T-helper 1 cell (primary cell): Measurements from ENCODE around the gene MRGPRF.

ENCODE experiments used
- DNase-seq, 5 donors: peaks; one replicate each; pipeline ENCODE4 v3.0.0-alpha.2; 2012 to 2020

MRGPRF gene

DNA sequence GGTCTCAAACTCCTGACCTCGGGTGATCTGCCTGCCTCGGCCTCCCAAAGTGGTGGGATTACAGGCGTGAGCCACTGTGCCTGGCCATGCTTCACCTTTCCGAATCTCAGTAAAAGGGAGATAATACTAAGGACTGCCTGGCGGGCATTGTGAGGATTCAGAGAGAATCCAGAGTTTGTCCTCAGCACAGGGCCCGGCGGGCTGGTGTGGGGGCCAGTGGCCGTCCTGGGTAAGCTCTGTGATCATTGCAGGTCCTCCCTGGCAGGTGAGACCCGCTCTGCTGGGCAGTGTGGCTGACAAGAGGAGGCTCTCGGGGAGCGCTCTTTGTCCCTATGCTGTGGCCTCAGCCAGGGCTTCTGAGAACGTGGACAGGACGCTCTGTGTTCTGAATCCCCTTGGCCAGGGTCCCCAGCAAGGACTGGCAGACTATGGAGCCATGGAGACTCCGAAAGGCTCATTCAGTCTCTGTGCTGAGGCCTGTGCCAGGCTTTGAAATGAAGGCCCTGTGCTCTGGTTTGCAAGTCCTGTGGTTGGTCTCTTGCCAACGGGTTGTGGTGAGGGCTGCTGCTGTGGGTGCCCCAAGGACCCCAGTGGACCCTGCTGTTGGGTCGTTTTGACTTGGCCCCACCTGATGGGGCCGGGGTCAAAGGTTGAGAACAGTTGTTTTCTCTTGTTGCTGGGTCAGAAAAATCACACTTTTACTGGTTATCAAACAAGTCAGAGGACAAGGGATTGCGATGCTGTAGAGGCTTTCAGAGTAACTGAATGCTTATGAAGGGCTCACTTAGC is 37.7 kb upstream of the MRGPRF start:
- DNase-seq, result no peak

DNA sequence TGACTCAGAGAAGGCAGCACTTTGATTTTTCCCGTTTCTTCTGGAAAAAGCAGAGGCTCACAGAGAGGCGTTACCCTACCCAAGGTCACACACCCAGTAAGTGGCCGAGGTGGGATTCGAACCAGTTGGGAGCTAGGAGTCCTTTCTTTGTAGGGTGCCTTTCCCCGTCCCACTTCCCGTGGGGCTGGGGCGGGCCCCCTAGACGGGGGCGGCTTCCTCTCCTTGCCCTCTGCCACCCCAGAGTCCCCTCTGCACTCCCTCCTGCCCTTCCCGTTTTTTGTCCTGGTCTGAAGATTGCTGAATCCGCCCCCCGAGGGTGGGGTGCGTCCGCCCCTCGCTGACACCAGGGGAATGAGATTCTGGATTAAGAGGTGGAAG is 36.4 kb upstream of the MRGPRF start:
- DNase-seq, result peak in 1 of 5 donors; percentile 12

GRCh38 chr11:69048694-69049489 is 35.8 kb upstream of the MRGPRF start, which contains the start of gene TPCN2:
Gene TPCN2 (plus strand): TSS chr11:69048932. CDS start chr11:69048998, 66 bp downstream.
- DNase-seq, result peak; percentile 86 to 97 (median 88)

DNA sequence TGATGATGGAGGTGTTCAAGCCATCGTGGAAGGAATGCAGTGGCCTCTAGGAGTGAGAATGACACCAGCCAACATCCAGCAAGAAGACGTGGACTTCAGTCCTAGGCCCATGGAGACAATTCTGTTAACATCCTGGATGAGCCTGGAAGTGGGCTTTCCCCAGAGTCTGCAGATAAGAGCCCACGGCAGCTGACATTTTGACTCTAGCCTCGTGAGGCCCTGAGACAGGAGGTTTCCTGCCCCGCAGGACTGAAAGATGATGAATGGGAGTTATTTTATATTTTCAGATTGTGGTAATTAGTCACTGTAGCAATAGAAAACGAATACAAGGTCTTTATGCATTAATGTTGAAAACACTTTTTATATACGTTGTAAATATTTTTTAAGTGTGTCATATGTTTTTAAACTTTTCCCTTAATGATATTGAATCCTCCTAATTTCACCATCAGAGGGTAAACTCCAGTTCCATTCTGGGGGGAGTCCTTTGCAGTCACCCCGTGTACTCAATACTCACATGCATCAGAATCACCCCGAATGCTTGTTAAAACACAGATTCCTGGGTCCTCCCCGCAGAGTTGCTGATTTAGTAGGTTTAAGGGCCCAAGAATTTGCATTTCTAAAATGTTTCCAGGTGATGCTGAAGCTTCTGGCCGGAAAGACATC is 35.1 kb upstream of the MRGPRF start:
- DNase-seq, result no peak

DNA sequence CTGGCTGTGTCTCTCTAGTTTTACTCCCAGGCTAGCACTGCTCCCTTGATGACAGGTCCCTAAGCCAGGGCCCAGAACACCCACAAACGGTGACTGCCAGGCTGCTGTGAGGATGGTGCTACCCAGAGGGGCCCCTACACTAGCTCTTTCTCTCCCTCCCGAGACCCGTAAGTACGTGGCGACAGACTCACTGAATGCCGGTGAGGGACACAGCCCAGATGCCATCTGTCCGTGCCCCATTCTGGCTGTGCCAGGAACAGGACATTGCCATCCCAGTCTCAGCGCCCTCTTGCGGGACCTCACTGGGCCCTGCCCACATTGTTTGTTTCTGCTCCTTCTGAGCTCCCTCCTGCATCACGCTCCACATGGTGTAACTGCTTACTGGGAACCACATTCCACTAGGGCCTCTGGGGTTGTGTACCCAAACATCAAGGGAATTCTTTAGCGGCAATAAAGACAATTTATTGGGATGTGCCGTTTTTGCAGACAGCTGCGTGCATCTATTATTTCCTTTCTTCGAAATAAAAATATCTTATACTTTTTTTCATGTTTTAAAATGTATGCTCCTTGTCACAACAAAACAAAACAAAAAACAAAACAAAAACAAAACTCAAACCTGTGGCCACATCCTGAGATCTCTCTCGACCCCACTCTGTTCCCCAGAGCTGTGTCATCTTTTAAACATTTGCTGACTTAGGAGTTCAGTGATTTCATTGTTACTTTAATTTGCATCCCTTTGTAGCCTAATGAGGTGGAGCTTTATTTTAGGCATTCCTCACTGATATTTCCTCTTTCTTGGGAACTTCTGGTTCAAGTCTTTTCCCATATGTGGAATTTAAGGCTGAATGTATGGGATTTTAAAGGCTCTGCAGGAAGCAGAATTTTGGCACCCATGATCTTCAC is 31.3 kb upstream of the MRGPRF start:
- DNase-seq, result peak in 1 of 5 donors; percentile 19

- no peak for DNase-seq
Observed at GRCh38 chr11:69041516-69041915, 28.5 kb upstream of the MRGPRF start.

DNA sequence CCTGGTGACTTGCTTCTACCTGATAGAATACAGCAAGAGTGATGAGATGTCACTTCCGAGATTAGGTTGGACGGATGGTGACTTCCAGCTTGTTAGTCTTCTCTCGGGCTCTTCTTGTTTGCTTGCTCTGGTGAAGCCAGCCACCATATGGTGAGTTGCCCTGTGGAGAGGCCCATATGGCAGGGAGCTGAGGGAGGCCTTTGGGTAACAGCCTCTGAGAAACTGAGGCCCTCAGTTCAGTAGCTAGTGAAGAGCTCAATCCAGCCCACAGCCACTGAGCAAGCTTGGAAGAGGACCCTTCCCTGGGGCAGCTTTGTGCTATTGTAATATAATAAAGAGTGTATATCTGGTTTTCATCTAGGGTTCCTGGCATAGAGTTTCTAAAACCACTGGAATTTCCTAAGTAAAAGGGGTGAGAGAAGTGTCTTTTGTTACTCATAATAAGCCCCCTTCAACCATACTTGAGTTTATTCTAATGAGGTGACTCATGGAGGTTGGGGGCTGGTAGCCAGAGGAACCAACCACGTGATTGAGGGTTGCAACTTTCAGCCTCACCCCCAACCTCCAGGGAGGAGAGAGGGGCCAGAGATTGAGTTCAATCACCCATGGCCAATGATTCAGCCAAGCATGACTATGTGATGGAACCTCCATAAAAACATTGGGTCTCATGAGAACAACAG is 27.7 kb upstream of the MRGPRF start:
- no peak for DNase-seq

DNA sequence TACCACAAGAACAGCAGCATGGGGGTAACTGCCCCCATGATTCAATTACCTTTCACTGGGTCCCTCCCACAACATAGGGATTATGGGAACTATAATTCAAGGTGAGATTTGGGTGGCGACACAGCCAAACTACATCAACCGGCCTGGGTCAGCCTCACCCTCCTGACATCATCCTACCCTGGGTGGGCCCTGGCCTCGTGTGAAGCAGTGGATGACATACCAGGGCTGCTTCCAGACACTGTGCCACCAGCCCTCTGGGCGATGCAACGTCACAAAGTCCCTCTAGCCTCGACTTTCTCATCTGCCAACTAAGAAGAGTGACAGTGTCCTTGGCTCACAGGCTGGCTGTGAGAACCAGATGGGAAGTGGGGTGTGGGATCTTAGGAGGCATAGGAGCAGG is 27.0 kb upstream of the MRGPRF start:
- no peak for DNase-seq

- DNase-seq, result no peak
Observed at GRCh38 chr11:69039501-69039900, 26.5 kb upstream of the MRGPRF start.

- DNase-seq, result no peak
Observed at GRCh38 chr11:69037544-69037943, 24.5 kb upstream of the MRGPRF start.

DNA sequence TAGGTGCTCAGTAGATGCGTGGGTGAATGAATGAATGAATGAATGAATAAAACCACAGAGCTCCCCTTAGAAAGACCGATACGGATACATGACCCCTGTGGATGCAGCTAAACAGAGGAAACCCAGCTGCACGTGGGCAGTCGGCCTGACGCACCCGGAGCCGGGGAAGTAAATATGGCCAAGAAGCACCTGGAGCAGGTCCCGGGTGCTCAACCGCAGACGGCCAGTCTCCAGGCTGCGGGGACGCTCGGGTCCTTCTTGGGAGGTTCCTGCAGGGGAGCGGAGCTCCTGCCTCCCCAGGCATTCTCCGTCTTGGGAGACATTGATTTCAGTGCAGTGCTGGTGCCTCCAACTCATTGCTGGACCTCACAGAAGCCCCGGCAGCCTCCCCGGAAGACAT is 24.0 kb upstream of the MRGPRF start:
- DNase-seq, result no peak

GRCh38 chr11:69035946-69036340 is 22.9 kb upstream of the MRGPRF start:
- DNase-seq, result no peak

- no peak for DNase-seq
Observed at GRCh38 chr11:69035150-69035945, 22.3 kb upstream of the MRGPRF start.

DNA sequence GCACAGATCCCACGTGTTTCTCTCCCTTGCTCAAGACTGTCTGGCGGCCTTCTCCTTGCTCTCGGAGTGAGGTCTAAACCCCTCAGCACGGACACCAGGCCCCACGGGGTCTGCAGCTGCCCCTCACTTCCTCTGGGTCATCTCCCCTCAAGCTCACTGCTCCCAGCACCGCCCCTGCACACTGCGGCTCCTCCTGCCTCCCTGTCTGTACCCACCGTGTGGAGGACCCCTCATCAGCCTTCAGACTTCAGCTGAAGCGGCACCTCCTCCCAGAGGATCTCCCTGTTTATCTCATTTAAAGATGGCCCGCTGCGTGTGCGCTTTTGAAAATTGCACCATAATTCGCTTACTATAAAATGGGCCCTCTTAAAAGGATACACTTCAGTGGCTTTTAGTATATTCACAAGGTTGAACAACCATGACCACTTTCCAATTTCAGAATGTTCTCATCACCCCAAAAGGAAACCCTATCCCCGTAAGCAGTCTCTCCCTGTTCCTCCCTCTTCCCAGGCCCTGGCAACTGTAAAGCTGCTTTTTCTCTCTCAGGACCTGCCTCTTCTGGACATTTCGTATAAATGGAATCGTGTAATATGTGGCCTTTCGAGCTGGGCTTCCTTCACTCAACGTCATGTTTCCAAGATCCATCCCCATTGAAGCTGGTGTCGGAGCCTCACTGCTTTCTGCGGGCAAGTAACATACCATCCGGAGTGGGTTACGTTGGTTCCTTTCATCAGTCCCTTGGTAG is 21.2 kb upstream of the MRGPRF start:
- DNase-seq, result no peak

GRCh38 chr11:69033431-69033830 is 20.4 kb upstream of the MRGPRF start:
- DNase-seq, result no peak

GRCh38 chr11:69032833-69033232 is 19.8 kb upstream of the MRGPRF start:
- DNase-seq, result no peak

GRCh38 chr11:69030301-69030700 is 17.3 kb upstream of the MRGPRF start:
- no peak for DNase-seq

DNA sequence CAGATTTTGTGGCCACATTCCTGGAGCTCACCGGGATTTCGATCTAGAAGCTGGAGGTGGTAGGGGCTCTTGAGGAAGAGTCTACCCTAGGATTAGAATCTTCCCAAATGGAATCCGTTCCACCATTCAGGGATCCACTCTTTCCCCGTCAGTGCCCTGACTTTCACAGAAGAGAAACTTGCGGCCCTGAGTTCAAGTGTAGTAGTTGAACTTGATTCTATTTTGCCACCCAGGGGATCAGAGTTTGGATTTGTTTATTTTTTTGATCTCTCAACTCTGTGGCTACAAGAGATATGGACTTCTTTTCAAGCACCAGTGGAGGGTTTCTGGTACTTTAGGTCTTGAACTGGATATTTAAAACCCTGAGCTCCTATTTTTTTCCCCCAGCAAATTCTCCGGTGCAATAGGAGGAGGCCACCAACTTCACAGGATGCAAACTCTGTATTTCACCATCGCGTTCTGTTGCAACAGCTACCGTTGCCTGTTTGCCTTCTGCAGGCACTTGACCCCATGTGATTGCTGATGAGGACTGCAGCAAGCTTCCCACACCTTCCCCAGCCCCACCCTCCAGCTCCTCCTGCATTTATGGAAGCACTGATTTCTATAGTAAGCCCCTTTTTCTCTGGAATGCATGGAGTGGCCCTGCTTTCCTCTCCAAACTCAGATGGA is 14.8 kb upstream of the MRGPRF start:
- DNase-seq, result no peak

DNA sequence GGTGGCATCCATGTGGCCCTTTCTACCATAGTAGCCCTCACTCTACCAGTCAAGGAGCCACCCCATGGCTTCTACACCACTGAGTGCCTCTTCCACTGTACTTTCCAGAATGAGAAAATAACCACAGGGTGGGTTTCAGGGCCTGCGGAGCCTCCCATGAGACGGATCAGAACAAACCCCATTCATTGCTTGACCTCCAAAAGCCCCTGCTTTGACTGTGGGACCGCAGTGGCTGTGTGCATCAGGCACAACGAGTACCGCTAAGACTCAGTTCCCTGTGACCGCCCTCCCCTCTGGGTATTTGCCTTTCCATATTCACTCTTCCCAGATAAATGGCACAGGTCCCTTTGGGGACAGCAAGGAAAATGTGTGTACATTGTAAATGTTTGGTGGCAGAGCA is 11.5 kb upstream of the MRGPRF start:
- no peak for DNase-seq

DNA sequence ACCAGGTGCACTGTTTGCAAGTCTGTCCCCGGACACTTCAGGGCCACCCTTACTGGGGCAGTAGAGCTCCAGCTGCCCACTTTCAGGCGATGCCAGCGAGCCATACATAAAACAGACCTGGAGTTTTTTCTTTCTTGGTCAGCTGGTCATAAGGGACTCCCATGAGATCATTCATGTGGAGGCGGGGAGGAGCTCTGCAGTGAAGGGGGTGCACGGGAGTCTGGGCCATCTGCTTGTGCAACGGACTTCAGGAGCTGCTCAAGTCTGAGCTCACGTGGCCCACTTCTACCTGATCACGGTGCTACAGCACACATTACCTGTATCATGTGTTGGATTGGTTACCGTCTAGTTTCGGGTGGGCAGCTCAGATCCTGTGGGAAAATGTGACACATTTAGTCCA is 9.2 kb upstream of the MRGPRF start:
- DNase-seq, result no peak
